Measurements from ENCODE around the gene TSPAN2.

TSPAN2 gene

DNA sequence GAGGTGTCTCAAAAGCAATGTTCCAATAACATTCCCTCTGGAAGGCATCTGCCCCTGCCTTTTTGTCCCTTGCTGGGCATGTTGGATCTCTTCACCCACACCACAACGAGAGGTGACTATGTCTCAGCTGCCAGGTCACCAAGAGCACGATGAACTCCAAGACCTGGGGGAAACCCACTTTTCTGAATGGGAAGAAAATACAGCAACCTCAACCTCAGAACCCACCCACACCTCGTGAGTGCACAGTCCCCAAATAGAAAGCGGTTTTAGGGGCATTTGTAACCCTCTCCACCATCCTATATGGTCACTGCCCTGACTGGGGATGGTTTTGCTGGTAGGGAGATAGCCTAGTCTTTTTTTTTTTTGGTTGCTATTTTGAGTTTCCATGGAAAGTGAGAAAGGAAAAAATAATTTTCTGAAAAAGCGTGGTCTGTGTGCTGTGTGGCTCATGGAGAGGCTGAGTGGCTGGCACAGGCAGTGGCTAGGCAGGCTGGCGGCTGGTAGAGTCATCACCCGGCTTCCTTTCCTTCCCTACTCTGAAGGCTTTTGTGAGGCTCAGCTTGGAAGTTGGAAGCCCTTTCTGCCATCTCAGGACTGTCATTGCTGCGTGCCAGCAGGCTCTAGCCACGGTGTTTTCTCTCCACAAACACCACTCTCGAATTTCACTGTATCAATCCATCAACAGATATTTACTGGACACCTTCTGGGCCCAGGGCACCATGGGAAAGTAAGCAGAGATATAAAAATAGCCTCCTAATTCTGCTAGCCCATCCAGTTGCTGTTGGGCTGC lies 15.8 kb downstream of the TSPAN2 start:
- DNase-seq, result no peak

DNA sequence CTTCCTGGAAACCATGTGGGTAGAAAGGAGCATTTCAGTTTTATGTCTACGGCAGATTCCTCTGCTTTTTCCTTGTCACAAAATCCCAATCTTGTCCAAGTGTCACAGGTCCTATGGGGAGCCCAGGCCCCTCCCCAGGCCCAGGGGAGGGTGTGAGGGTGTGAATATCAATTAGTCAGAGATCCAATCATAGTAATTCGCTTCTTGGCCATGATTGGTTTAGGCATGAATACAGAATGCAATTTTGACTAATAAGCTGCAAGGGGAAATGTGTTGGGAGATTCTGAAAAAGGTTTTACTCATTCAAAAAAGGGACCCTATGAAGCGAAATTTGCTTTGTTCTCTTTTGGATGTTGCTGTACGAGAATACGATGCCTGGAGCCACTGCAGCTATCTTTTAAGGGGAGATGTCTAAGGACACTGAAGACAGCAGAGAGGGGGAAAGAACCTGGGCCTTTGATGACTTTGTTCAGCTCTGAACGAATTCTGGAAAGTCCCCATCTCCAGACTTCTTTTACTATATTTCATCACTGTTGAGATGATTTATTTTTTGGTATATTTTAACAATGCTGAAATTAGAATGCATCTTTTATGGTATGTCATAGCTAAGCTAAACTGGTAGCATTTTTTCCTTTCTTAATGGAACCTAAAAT lies 18.2 kb downstream of the TSPAN2 start:
- no peak for DNase-seq

DNA sequence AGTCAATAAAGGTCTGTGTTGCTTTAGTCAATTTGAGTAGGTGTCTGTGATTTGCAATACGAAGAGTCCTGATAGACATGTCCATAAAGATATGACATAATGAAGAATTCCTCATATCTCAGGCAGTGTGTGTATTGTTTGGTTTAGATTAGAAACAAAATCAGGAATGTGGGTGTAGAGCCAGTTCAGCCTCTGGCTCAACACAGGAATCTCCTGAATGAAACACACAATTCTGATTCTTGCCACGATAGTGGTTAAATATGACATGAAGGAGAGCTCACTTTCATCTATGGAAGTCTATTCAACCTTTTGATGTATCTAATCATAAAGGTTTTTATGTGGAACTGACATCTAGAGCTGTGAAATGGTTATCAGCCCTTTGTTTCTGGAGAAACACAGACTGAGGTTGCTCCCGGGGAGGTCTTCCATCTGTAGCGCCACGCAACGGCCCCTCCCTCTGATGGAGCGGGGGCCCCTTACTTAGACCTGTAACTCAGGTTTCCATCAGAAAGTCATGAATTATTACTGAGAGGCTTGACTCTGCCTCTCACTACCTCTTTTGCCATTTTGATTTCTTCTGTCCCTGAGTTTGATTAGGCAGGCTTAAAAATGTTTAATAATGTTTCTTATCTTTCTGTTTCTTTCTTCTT lies 19.5 kb downstream of the TSPAN2 start:
- no peak for DNase-seq

DNA sequence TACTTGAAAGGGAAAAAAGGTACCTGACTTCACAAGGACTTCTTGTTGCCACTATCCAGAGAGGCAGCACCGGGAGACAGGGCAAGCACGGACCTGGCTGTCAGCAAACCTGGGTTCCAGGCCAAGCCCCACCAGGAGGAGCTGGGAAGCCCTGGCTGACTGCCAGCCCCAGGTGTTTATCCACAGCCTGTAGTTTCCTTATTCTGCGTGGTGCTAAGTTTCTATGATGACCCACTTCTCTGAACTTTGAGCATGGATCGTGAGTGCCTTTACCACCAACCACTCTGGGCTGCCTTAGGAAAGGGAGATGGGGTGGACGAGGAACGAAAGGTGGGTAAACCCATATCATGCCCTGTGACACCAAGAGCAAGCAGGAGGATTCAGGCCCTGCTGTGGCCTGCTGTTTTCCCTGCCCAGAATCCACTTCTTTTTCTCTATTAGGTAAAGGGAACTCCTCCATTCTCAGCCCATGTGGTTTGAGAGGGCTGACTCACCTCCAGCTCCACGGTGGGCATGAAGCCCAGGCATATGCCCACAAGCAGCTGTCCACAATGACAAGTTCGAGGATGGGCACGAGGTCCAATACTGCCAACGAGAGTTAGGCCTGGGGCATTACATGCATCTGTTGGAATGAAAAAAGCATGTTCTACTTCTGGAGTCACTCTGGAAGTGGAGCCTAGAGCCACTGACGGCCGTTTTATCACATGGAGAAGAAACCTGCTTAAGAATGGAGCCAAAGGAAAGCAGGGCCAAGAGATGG lies 20.3 kb downstream of the TSPAN2 start:
- peak; percentile 25 for DNase-seq

DNA sequence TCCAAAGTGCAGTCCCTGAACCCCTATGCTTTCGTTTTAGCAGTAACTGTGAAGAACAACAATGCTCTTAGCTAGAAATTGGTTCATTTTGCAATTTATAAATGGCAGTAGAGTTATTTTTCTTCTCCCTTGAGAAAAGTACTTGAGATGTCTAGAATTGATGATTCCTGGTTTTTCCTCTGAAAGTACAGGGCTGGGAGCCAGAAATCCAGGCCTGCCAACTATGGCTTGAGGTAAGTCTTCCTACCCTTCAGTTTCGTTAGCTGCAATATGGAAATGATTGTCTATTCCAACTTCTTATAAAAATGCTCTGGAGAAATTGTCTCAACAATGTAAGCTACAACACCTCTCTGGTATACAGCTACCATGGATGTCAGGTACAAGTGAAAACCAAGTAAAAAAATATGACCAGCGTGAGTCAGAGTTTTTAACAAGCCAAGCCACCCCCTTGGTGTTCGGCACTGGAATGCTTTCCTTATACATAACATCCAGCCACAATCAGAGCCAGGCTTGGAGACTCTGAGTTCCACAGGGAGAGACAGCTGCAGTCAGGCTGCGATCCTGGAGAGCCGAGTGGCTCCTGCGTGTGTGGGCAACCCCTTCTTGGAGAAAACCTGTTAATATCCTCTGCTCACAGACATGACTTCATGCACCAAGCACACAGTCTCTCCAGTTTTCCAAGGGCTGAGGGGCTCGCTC lies 22.0 kb downstream of the TSPAN2 start:
- no peak for DNase-seq

DNA sequence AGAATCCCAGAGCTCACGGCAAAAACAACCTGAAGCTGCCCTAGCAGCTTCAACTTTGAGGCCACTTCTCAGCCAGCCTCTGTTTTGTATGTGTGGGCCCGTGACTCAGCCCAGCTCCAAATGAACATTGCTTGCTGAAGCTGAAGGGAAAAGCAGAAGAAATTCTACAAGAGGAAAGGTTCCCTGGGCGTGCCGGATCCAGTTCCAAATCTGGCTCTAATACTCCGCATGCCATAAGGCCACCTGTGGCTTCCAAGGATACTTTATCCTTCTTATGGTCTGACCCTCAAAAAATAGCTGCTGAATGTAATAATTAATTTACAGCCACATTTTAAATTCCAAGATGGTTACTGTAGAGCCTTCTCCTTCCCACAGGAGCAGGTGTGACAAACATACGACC lies 24.3 kb downstream of the TSPAN2 start:
- DNase-seq, result no peak

DNA sequence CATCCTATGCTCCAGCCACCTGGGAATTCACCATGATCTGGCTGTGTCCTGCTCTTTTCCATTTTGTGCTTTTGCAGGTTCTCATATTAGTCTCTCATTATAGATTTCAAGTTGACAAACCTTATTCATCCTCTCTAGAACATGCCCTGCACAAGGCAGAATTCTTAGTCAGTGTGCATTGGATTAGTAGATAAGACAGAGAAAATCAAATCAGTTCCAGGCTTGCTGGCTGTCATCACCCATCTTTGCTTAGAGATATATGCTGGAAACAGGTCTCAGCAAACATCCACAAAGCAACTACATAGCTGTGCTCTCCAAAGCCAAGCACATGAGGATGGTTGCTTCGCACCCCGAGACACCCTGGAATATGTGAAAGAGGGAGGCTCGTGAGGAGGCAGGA lies 24.8 kb downstream of the TSPAN2 start:
- no peak for DNase-seq

DNA sequence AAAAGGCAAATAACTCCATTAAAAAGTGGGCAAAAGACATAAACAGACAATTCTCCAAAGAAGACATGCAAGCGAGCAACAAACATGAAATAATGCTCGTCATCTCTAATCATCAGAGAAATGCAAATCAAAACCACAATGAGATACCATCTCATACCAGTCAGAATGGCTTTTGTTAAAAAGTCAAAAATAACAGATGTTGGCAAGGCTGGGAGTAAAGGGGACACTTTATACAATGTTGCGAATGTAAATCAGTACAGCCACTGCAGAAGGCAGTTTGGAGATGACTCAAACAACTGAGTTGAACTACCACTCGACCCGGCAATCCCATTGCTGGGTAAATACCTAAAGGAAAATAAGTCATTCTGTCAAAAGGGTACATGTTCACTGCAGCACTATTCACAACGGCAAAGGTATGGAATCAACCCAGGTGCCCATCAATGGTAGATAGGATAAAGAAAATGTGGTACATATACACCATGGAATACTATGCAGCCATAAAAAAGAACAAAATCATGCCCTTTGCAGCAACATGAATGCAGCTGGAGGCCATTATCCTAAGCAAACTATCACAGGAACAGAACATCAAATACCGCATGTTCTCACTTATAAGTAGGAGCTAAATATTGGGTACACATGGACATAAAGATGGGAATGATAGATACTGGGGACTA lies 25.9 kb downstream of the TSPAN2 start:
- no peak for DNase-seq

DNA sequence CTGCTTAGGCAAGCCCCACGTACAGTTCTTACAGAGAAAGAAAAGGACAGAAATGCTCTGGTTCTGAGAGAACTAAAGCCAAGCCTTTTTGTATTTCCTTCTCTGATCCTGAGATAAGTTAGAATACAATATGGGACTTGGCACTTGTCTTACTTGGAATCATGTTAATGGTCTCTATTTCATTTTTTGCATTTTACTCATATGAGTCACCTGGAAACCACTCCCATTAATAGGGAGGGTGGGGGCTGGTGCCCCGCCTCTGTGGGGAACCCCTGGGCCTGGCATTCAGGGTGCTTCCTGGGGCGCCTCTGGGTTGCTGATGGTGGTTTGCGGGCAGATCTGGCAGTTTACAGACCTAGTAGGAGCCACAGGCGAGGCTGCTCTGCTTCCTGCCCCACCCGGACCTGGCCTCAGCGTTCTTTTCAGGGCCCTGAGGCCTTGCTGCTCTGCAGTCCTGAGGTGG lies 26.7 kb downstream of the TSPAN2 start:
- DNase-seq, result no peak

DNA sequence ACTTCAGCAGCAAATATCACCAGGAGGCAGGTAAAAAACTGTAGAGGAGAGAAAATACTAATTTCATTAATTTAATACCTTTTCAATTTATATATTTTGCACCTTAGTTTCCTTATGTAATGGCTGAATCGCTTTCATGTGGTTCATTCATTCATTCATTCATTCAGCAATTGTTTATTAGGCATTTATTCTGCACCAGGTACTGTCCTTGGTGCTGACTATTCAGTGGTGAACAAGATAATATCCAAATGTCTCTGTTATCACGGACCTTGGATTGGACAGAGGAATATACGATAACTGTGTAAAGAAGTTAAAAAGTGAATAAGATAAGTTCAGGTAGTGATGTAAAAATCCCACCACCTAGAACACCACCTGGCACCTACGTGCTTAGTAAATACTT lies 28.8 kb downstream of the TSPAN2 start:
- no peak for DNase-seq

DNA sequence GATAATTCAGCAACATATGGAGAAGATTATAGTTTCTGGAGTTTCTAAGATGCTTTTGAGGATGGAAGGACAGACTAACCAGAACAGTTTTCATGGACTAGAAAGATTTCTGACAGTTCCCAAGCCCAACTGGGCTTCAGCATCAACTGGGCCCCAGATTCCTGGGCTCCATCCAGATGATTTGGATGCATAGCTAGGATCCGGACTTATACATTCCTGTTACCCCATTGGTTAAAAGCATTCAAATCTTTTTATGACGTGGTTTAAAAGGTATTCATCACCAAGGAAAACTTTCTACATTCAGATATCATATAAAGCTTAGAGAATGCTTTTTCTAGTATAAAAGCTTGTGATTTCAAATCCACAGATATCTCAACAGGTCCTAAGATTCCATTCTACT lies 30.0 kb downstream of the TSPAN2 start:
- no peak for DNase-seq

DNA sequence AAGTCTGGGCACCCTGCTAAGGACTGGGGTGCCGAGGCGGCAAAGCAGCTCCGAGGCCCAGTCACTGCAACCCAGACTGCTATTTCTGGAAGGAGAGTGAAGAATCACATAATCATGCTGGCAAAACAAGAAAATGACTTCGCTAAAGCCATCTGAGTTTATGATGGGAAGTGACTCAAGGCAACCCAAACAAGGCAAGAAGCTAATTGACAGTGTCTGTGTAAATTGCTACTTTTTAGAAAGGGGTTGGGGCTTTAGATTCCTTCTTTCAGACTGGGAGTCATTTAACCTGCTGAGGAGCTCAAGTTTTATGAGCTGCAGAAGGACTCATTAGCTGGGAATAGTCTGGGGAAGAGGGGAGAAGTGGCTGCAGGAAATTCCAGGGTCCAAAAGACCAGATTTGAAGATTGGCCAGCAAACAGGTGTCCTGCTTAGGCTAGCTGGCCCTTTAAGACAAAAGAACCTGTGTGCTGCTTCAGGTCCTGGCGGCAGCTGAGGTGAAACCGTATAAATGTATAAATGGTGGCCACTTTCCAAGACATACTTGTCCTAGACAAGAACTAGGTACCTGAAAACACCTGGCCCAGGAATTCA lies 31.5 kb downstream of the TSPAN2 start:
- no peak for DNase-seq

DNA sequence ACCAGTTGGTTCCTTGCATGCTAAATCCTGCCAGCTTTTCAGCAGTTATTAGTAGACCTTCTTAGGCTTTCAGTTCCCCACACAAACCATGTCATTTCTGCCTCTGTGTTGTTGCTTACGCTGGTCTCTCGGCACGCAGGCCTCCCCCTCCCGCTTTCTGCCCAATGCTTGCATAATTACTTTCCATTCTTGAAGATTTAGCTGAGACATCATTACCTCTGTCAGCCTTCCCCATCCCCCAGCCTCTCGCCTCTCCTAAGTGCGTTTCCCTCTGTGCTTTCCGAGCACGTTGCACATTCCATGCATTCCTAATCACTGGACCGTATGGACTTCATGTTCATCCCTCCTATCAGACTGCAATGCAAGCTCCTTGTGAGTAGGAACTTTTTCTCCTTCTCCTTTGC lies 32.9 kb downstream of the TSPAN2 start:
- no peak for DNase-seq

DNA sequence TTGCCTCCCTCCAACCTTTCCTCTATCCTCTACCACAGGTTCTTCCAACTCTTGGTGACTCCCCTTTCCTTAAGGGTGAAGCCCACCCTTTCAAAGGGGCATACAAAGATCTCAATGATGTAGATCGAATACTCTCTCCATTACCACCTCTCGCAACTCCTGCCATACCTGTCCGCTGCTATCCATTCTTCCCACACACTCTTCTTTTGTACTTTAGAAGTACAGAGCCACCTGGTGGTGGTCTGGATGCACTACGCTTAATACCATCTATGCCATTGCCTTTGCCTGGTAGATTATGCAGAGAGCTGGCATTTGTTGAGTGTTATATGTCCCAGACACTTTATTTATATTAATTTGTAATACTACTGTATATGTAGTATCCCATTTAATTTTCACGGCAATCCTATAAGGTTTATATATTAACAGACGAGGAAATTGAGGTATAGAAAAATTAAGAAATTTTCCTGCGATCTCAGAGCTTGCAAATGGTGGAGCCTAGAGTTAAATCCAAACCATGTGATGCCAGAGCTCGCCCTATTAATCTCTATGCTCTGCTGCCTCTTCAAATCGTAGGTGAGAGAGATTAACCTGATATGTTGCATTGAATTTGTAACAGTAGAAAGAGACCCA lies 36.7 kb downstream of the TSPAN2 start:
- peak; percentile 82 for DNase-seq

DNA sequence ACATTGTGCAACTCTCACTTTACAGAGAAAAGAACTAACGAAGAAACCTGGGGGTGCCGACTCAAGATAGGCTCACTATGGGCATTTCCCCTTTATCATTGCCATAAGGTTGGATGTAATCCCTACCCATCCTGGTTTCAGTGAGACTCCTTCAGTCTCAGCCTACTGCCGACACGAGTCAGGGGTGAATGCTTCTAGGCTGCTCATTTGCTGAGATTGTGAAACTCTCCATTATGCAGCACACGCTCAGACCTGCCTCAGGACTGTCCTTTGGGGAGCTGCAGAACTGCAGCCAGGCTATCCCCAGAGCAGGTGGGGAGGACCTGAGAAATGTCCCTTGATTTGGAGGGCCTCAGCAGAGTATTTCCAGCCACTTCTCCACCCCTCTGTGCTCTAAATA lies 37.5 kb downstream of the TSPAN2 start:
- DNase-seq, result no peak

DNA sequence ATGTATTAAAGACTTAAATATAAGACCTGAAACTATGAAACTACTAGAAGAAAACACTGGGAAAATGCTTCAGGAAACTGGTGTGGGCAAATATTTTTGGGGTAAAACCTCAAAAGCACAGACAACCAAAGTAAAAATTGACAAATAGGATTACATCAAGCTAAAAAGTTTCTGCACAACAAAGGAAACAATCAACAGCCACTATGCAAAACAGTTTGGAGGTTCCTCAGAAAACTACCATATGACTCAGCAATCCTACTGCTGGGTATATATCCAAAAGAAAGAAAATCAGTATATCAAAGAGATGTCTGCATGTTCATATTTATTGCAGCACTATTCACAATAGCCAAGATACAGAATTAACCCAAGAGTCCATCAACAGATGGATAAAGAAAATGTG lies 42.6 kb downstream of the TSPAN2 start:
- DNase-seq, result no peak

DNA sequence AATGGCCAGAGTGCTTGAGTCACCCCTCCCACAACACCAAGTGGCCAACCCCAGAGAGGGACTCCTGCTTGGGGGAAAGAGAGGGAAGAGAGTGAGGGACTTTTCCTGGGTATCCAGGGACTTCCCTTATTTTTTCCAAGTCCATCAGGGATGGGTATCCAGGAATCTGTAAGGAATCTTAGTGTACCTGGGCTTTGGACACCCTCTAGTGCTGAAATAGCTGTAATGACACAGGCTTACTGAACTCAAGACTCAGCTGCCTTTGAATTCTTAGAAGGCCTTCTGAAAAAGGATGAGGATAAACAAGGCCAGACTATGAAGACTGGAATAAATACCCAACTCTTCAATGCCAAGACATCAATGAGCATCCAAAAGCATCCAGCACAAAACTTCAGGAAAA lies 47.6 kb downstream of the TSPAN2 start:
- DNase-seq, result no peak

DNA sequence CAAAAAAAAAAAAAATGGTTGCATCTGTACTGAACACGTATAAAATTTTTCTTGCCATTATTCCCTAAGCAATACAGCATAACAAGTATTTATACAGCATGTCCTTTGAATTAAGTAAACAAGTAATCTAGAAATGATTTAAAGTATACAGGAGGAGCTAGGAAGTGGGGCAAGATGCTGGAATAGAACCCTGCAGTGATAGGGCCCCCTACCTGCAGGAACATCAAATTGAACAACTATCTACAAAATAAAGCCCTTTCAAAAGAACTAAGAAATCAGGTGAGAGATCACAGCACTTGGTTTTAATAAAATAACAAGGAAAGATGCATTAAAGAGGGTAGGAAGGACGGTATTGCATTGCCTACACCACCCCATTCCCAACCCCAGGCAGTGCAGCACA lies 48.8 kb downstream of the TSPAN2 start:
- DNase-seq, result no peak

DNA sequence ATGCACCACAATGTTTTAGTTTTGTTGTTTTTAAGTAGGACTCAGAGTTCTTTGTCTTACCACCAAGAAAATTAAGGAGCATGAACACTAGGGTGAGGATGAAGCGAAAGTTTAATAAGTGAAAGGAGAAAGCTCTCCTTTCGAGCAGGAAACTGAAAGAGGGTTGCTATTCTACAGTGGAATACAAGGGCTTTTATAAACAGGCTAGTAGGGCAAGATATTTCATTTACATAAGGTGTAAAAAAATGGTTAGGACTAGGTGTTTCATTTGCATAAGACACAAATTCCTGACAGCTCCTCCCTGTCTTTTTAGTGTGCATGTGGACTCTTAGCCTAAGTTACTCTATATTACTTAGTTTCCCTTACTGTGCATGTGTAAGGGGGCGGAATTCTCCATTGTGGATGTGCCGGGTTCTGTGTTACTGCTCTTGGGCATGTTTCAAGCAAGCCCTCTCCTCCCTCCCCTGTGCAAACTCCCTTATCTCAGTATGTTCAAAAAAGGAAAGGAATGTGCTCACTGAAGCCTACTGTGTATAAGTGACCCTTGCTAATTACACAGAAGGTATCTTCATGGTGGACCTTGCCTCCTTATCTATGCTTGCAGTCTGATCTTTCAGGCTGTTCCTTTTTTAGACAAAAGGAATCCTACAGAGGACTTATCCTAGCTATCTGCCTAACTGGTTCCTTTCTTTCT lies 52.3 kb downstream of the TSPAN2 start:
- no peak for DNase-seq

DNA sequence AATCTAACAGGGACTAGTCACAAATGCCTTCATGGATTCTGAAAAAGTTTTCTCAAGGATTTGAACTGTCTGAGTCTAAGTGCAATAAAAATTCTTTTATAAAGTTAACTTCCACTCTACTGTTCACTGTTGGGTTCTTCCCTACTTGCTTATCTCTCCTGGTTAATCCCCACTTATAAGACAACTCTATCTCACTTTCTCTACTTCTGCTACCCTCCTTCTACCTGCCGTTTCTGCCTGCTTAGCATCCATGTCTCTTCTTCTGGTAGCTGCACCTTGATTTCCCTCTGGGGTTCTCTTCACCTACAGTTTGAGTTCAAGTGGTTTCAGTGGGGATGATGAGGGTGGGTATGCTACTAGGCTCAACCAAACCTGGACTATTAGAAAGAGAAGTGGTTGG lies 53.7 kb downstream of the TSPAN2 start:
- no peak for DNase-seq

DNA sequence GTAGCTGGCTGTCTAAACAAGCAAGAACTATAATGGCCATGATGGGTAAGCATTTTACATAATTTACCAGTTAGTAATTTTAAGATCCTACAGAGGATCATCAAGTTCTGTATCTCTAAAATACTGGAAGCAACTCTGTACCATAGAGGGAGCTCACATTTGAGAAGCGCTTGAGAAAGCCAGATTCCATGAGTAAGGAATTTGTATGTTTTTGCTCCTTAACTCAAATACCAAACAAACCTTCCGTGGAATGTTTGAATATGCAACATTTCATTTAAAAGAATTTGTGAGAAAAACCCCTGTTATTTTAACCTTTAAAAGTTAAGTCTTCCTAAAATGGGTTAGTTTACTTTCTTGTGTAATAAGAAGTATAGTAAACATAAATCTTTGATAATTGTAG lies 57.7 kb downstream of the TSPAN2 start:
- DNase-seq, result no peak

All from NCI-H1105 (cell line).